Psoas muscle (tissue), 8 donors: ENCODE measurements around the gene TWF1. TPM values are rescaled to one million over a fixed set of nuclear protein-coding genes. Genes with fewer than 3 reads are reported as not detected.

Experiments used
- ATAC-seq, 4 donors: fragments of 200-7000 bp; cut with Tn5 transposase; one replicate each; pipeline ENCODE4 v1.9.1; 2020; ENCODE audit warnings: moderate library complexity in 3 of 4, mild to moderate bottlenecking in 2 of 4
- DNase-seq, 2 donors: peaks; one replicate each; pipeline ENCODE4 v3.0.0-alpha.2; 2020
- H3K27ac ChIP-seq: fragments of 200-600 bp; one replicate; pipeline ENCODE4 v1.8.0; 2022
- H3K27me3 ChIP-seq, 3 donors: fragments of 200-600 bp in 1 of 3; one replicate each; pipeline versions ENCODE4 v1.6.1 to v1.8.0; 2013 to 2022; ENCODE audit warnings: low read length in 2 of 3, mild to moderate bottlenecking in 2 of 3, moderate library complexity in 1 of 3; ENCODE audit not compliant: insufficient read depth in 3 of 3
- H3K36me3 ChIP-seq, 2 donors: fragments of 200-600 bp in 1 of 2; one replicate each; pipeline versions ENCODE4 v1.6.1 to v1.8.0; 2013 to 2022; ENCODE audit warnings: low read depth in 1 of 2, mild to moderate bottlenecking in 1 of 2, moderate library complexity in 1 of 2; ENCODE audit not compliant: insufficient read depth in 1 of 2
- H3K4me1 ChIP-seq: fragments of 200-600 bp; one replicate; pipeline ENCODE4 v1.8.0; 2022
- H3K4me3 ChIP-seq: fragments of 200-600 bp; one replicate; pipeline ENCODE4 v1.8.0; 2022; ENCODE audit warnings: mild to moderate bottlenecking
- H3K9me3 ChIP-seq: fragments of 200-600 bp; one replicate; pipeline ENCODE4 v1.8.0; 2022
- WGBS, 3 donors: extraction: QIAGEN DNeasy Blood & Tissue Kit; methylation state at CpG; one replicate each; pipeline versions ENCODE4 v1.1.6 to v1.1.7; 2013; 5-methylcytosine and 5-hydroxymethylcytosine counted together
- intact Hi-C, 2 donors: fragments of 100-400 bp; cut with DNase I; formaldehyde crosslinking; loops; one replicate each; pipeline versions ENCODE4 v1.11.0 to v1.14.2; 2022
- polyA plus RNA-seq, 3 donors: library from polyadenylated mRNA; stranded (reverse); fragments of 200-250 nt; gene quantifications; one replicate each; pipeline ENCODE4 v1.2.3, GENCODE V29; 2013
- total RNA-seq, 4 donors: library from RNA; stranded (reverse); fragmentation: NEBNext Ultra II Directional in 2 of 4; extraction: Animal tissue kit (Norgen Biotek cat#: 25700) in 2 of 4; gene quantifications; one replicate each; pipeline versions ENCODE4 v1.2.1 to v1.2.4, GENCODE V29; 2021 to 2023
- TF ChIP-seq, protein P1 (sequence below): fragments of 200-600 bp; IDR thresholded peaks from one replicate; pipeline ENCODE4 v1.8.0; 2022; ENCODE audit warnings: antibody characterized with exemption
- donor health status: healthy with polysubstance abuse.
- donor health status: DM: no; HTN: no; CAD: no; lungs with moderate emphysema.
- donor health status: Bipolar disorder and iron deficiency.
- donor health status: healthy.
- donor health status: DM: yes; HTN: yes; CAD: no.
- donor health status: DM: no; HTN: no; CAD: no.
- donor health status: DM: no; HTN: no; CAD: no.
- donor health status: DM: yes; HTN: yes; CAD: no.

Gene TWF1
- total and polyA plus RNA-seq, 7 donors: 5.8 to 12.7 (median 9.6) TPM

DNA sequence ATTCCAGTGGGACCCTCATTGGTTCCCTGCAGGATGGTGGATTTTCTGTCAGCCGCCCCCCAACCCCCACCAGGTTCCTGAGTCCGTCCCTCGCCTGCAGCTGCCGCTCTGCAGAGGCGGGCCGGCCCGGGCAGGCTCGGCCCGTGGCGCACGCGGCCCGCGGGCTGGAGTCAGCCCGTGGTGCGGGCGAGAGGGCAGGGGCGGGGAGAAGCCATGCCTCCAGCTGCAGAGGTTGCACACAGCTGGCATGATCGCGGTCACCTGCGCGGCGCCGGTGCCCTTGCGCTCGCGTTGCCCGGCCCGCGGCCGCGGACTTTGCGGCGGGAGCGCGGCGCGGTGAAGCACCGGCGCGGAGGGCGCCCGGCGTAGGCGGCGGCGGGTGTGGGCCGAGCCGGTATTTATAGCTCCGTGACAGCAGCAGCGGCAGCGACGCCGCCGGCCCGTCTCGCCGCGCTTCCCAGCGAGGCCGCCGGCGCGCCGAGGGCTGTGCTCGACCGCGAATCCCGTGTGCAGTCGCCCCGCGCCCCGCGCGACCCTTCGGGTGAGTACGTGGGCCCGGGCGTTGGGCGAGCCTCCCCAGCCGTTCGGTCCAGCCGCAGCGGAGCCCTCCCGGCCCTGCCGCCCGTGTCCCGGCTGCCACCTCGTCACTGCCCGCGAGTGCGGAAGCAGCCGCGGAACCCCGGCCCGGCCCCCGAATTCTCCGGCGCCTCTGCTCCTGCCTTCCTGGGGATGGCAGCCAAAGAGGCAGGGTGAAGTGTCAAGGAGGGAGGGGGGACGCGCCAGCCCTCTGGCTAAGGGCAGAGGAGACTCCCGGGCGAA is 29.7 kb upstream of the TWF1 start, which contains the start of gene TMEM117:
TSS of gene TMEM117 (plus strand) at position 426 of the 819 bp plus-strand sequence.
- H3K4me3 ChIP-seq: peak within 1 kb of the TSS; percentile 93
- H3K9me3 ChIP-seq: no peaks in the 10 kb centered on the region
- DNase-seq (peak; percentile 81 to 89), ATAC-seq (peak; percentile 95 to 96 (median 95))
- intact Hi-C loops: loop anchor here in 1 of 2 donors (2.0 to 5.0 kb wide), 2 partner anchors 29 to 1599 kb away; partner anchors contain the start of genes TWF1 and YAF2
- H3K4me1 ChIP-seq: peaks cover 16% of the 10 kb centered on the region
- H3K27ac ChIP-seq: peak within 1 kb of the TSS; percentile 98
- no peaks in the 10 kb centered on the region for H3K36me3 ChIP-seq
- 0% methylated on average over 52 to 103 of the region's 103 CpGs for WGBS, 3 donors
- H3K27me3 ChIP-seq: no peaks in the 10 kb centered on the region
- TF ChIP-seq, protein P1, sequence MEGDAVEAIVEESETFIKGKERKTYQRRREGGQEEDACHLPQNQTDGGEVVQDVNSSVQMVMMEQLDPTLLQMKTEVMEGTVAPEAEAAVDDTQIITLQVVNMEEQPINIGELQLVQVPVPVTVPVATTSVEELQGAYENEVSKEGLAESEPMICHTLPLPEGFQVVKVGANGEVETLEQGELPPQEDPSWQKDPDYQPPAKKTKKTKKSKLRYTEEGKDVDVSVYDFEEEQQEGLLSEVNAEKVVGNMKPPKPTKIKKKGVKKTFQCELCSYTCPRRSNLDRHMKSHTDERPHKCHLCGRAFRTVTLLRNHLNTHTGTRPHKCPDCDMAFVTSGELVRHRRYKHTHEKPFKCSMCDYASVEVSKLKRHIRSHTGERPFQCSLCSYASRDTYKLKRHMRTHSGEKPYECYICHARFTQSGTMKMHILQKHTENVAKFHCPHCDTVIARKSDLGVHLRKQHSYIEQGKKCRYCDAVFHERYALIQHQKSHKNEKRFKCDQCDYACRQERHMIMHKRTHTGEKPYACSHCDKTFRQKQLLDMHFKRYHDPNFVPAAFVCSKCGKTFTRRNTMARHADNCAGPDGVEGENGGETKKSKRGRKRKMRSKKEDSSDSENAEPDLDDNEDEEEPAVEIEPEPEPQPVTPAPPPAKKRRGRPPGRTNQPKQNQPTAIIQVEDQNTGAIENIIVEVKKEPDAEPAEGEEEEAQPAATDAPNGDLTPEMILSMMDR: no peak

DNA sequence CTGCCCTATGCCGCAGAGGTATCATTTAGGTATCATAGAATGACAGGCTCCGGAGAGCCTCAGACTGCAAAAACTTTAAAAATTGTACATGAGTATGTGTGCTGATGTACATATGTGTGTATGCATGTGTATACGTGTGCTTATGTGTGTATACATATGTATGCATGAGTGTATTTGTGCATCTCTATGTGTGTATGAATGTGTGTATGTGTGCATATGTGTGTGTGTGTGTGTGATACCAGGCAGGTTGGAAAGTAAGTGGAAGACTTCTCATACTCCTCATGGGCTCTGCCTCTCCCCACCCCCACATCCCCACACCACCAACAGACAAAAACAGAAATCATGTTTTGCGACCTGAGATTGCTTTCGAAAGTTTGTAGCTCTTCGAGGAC is 29.1 kb upstream of the TWF1 start:
- Histone ChIP-seq H3K36me3 (no peaks in the 10 kb centered on the region), H3K9me3 (no peaks in the 10 kb centered on the region), H3K4me1 (peaks cover 16% of the 10 kb centered on the region), H3K27ac (peak overlapping the region; percentile 98), H3K4me3 (peak overlapping the region; percentile 93), H3K27me3 (no peaks in the 10 kb centered on the region)
- ATAC-seq (peak; percentile 3 to 14 (median 6)), DNase-seq (no peak)
- WGBS, 3 donors: 39 to 42% (median 41%) methylated on average over 6 of the region's 6 CpGs
- intact Hi-C loops: loop anchor here in 1 of 2 donors (5.0 kb wide), 1 partner anchor 1598 kb away; the partner anchor contains the start of gene YAF2
- TF ChIP-seq, protein P1: no peak

DNA sequence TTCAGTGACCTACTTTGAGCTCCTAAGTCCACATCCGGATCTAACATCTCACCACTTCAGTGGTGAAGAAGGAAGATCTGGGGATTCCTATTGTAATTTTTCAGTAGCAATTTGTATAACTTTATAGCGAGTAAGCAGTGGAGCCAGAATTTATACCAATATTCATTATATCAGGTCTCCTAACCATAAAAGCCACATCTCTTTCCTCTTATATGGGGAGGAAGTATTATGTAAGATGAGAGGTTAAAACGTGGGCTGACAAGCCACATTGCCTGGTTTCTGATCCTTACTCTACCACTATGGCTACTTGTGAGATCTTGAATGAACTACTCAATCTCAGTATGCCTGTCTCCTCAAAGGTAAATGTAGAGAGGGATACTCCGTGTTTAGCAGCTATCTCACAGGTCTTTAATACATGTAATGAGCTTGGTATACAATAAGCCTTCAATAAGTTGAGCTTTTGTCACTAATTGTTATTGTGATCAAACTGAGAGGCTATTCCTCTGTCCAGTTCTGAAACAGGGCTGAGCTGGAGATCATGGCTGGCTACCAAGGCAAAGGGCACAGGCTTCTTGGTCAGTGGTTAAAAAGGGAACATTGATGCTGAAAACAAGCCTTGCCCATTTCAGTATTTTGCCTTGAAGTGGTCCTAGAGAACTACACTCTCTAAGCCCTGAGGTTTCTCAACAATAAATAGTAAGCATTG is 26.5 kb upstream of the TWF1 start:
- no peaks in the 10 kb centered on the region for H3K27me3 ChIP-seq
- WGBS, 3 donors: 75 to 84% (median 79%) methylated on average over 4 of the region's 4 CpGs
- ATAC-seq (no peak), DNase-seq (no peak)
- H3K27ac ChIP-seq: no peak overlapping the region
- TF ChIP-seq, protein P1: no peak
- H3K4me1 ChIP-seq: peaks cover 15% of the 10 kb centered on the region
- intact Hi-C loops: no loop called here
- no peaks in the 10 kb centered on the region for H3K9me3 ChIP-seq
- H3K36me3 ChIP-seq: no peaks in the 10 kb centered on the region
- no peak overlapping the region for H3K4me3 ChIP-seq

DNA sequence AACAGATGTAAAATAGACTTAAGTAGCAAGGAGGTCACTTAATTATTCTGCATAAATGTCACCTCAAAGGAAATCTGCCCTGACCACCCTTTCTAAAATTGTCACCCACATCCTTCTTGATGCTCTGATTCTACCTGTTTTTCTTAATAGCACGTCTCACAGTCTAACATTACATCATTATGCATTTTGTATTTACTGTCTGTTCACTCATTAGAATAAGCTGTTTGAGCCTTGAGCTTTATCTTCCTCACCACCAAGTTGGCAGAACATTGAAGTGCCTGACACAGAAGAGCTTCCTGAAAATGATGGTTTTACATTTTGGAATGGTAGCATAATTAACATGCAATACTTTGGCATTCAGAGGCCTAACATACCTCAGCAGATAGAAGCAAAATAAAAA is 21.0 kb upstream of the TWF1 start:
- Histone ChIP-seq H3K36me3 (no peaks in the 10 kb centered on the region), H3K4me3 (no peak overlapping the region), H3K9me3 (no peaks in the 10 kb centered on the region), H3K4me1 (no peaks in the 10 kb centered on the region), H3K27ac (no peak overlapping the region), H3K27me3 (no peaks in the 10 kb centered on the region)
- TF ChIP-seq, protein P1: no peak
- 80 to 86% (median 81%) methylated on average over 1 of the region's 1 CpG for WGBS, 3 donors
- no peak for DNase-seq
- intact Hi-C loops: no loop called here
- ATAC-seq: no peak
